ENCODE measurements around the gene SQSTM1. TPM values are rescaled to one million over a fixed set of nuclear protein-coding genes. Genes with fewer than 3 reads are reported as not detected.
A peak's percentile ranks its signal among the peaks of the same experiment; 100 is the strongest.
"Not testable (repeated sequence)": the region's sequence is repeated elsewhere in the genome, so short reads cannot be mapped to it uniquely, and the experiment has no call there.

Gene SQSTM1
- total RNA-seq, 1 donor from 2014 or later, result 593 TPM

- no peak for DNase-seq (ENCODE audit: low read depth)
Measured at GRCh38 chr5:179823937-179824744, 3.4 kb downstream of the SQSTM1 start.

- DNase-seq (ENCODE audit: low read depth), result no peak
Measured at GRCh38 chr5:179824745-179825112, 4.0 kb downstream of the SQSTM1 start.

- DNase-seq (ENCODE audit: low read depth), result peak; percentile 75
Measured at GRCh38 chr5:179825655-179826182, 5.0 kb downstream of the SQSTM1 start.

- peak; percentile 70 for DNase-seq (ENCODE audit: low read depth)
Measured at GRCh38 chr5:179827680-179828079, 7.0 kb downstream of the SQSTM1 start.

GRCh38 chr5:179828756-179829421, 8.2 kb downstream of the SQSTM1 start:
- DNase-seq (ENCODE audit: low read depth), result no peak

GRCh38 chr5:179829732-179830435, 9.2 kb downstream of the SQSTM1 start:
- no peak for DNase-seq (ENCODE audit: low read depth)

GRCh38 chr5:179830818-179831468, 10.2 kb downstream of the SQSTM1 start:
- DNase-seq (ENCODE audit: low read depth), result no peak

- DNase-seq (ENCODE audit: low read depth), result no peak
Measured at GRCh38 chr5:179832039-179832745, 11.5 kb downstream of the SQSTM1 start.

GRCh38 chr5:179833056-179833708, 12.5 kb downstream of the SQSTM1 start:
- no peak for DNase-seq (ENCODE audit: low read depth)

- no peak for DNase-seq (ENCODE audit: low read depth)
Measured at GRCh38 chr5:179833709-179834070, 13.0 kb downstream of the SQSTM1 start.

- DNase-seq (ENCODE audit: low read depth), result no peak
Measured at GRCh38 chr5:179834120-179834519, 13.4 kb downstream of the SQSTM1 start.

- DNase-seq (ENCODE audit: low read depth), result not testable (repeated sequence)
Measured at GRCh38 chr5:179834871-179835270, 14.2 kb downstream of the SQSTM1 start.

GRCh38 chr5:179836225-179837019, 15.7 kb downstream of the SQSTM1 start:
- DNase-seq (ENCODE audit: low read depth), result no peak

- no peak for DNase-seq (ENCODE audit: low read depth)
Measured at GRCh38 chr5:179837076-179838011, 16.6 kb downstream of the SQSTM1 start.

- no peak for DNase-seq (ENCODE audit: low read depth)
Measured at GRCh38 chr5:179839328-179840256, 18.9 kb downstream of the SQSTM1 start.

- DNase-seq (ENCODE audit: low read depth), result no peak
Measured at GRCh38 chr5:179840321-179840720, 19.6 kb downstream of the SQSTM1 start.

GRCh38 chr5:179840766-179841165, 20.1 kb downstream of the SQSTM1 start:
- no peak for DNase-seq (ENCODE audit: low read depth)
